SK-N-SH treated with all-trans-retinoic acid at 6 μM for 48 hours (cell line): Measurements from ENCODE around the gene PRRG1.

Experiments
- ATAC-seq: fragments of 200-7000 bp; cut with Tn5 transposase; 3 replicates; pipeline ENCODE4 v1.9.1; 2020; ENCODE audit warnings: mild to moderate bottlenecking, moderate library complexity
- ARNTL ChIP-seq: fragments of 450-650 bp; formaldehyde crosslinking; IDR thresholded peaks from 2 replicates; pipeline ENCODE4 v1.5.0; 2020; ENCODE audit warnings: low read depth, mild to moderate bottlenecking, moderate library complexity, borderline replicate concordance
- ESRRG ChIP-seq: fragments of 250-450 bp; sonication (Bioruptor Pico); IDR thresholded peaks from 2 replicates; pipeline ENCODE4 v1.6.1; 2021; ENCODE audit warnings: mild to moderate bottlenecking
- PATZ1 ChIP-seq: fragments of 250-450 bp; sonication (Bioruptor Pico); IDR thresholded peaks from 2 replicates; pipeline ENCODE4 v1.8.0; 2020; ENCODE audit warnings: mild to moderate bottlenecking, moderate library complexity, borderline replicate concordance
- TCF4 ChIP-seq: fragments of 250-450 bp; sonication (Bioruptor Pico); IDR thresholded peaks from 2 replicates; pipeline ENCODE4 v1.8.0; 2021; ENCODE audit warnings: mild to moderate bottlenecking, moderate library complexity, borderline replicate concordance
- TOX ChIP-seq: fragments of 250-450 bp; sonication (Bioruptor Pico); IDR thresholded peaks from 2 replicates; pipeline ENCODE4 v1.8.0; 2021; ENCODE audit warnings: mild to moderate bottlenecking, moderate library complexity, borderline replicate concordance
- ZC3H10 ChIP-seq: fragments of 250-450 bp; sonication (Bioruptor Pico); IDR thresholded peaks from 2 replicates; pipeline ENCODE4 v1.5.1; 2021; ENCODE audit warnings: mild to moderate bottlenecking, moderate library complexity
- ZFP3 ChIP-seq: fragments of 250-450 bp; sonication (Bioruptor Pico); IDR thresholded peaks from 2 replicates; pipeline ENCODE4 v1.5.0; 2020; ENCODE audit warnings: mild to moderate bottlenecking, moderate library complexity
- ZNF8 ChIP-seq: fragments of 450-650 bp; formaldehyde crosslinking; IDR thresholded peaks from 2 replicates; pipeline ENCODE4 v1.5.0; 2020; ENCODE audit warnings: mild to moderate bottlenecking, moderate library complexity

The PRRG1 gene

GRCh38 chrX:37504991-37505390, 155.8 kb downstream of the PRRG1 start:
- ATAC-seq: no peak

More at GRCh38 chrX:37504991-37505390, 155.8 kb downstream of the PRRG1 start:
- TF ChIP-seq PATZ1 (CRISPR knock-in tag): no peak
- no peak for TF ChIP-seq ZFP3 (CRISPR knock-in tag)
- no peak for TF ChIP-seq ZC3H10
- no peak for TF ChIP-seq ESRRG (CRISPR knock-in tag)
- TF ChIP-seq TOX: no peak
- TF ChIP-seq ARNTL (CRISPR knock-in tag): no peak
- TF ChIP-seq ZNF8 (CRISPR knock-in tag): no peak
- no peak for TF ChIP-seq TCF4 (CRISPR knock-in tag)
